Sciatic nerve (tissue), 2 donors: ENCODE data around the gene PAF1. TPM values are rescaled to one million over a fixed set of nuclear protein-coding genes. Genes with fewer than 3 reads are reported as not detected.

Source experiments
- ATAC-seq: fragments of 200-7000 bp; cut with Tn5 transposase; one replicate; pipeline ENCODE4 v1.9.1; 2020; ENCODE audit warnings: mild to moderate bottlenecking, moderate library complexity
- DNase-seq: peaks from one replicate; pipeline ENCODE4 v3.0.0-alpha.2; 2020; ENCODE audit warnings: low spot score
- intact Hi-C: fragments of 100-400 bp; cut with DNase I; formaldehyde crosslinking; loops from one replicate; pipeline ENCODE4 v1.14.2; 2022
- total RNA-seq: library from RNA; stranded (reverse); fragmentation: NEBNext Ultra II Directional; extraction: Animal tissue kit (Norgen Biotek cat#: 25700); gene quantifications from one replicate; pipeline ENCODE4 v1.2.1, GENCODE V29; 2021
- donor health status: DM: no; HTN: no; CAD: no.
- donor health status: DM: no; HTN: no; CAD: no.

PAF1 gene
- 38.7 TPM for total RNA-seq

DNA sequence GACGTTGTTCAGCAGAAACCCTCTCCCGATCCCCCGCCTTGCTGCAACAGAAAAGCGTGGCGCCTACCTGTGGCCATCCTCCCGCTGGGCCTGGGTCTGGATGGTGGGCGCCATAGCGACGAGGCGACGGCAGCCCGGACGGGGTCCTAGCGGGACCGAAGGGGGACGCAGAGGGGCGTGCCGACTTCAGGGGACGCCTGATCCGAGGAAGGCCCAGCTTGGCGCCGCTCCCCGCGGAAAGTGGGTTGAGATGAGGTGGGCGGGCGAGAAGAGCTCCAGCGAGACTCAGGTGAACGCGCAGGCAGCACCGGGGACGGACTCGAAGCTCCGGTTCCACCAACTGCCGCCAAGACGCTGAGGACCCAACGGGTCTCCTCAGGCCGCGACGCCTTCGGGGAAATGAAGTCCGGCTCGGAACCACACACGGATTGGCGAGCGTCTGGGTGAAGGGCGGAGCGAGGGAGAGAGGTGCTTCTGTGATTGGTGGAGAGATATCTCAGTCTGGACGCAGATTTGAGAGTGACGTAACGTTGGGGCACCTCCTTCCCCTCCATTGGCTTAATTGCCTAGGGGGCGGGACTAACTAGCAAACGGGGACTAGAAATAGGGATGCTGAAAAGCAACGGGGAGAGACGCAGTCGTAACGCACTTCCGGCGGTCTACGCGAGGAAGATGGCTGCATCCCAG, at the start of gene PAF1, which contains the start of gene MED29:
Gene PAF1 (minus strand): TSS at position 356 of the 687 bp plus-strand sequence. CDS start 242 bp downstream, at position 114.
Gene MED29 (plus strand): TSS at position 628 of the 687 bp plus-strand sequence. CDS start 45 bp downstream, at position 673.
- ATAC-seq (peak; percentile 99), DNase-seq (peak; percentile 96)
- intact Hi-C loops, result loop anchor here (10.0 kb wide), 1 partner anchor 46 kb away; the partner anchor contains the start of gene SAMD4B

DNA sequence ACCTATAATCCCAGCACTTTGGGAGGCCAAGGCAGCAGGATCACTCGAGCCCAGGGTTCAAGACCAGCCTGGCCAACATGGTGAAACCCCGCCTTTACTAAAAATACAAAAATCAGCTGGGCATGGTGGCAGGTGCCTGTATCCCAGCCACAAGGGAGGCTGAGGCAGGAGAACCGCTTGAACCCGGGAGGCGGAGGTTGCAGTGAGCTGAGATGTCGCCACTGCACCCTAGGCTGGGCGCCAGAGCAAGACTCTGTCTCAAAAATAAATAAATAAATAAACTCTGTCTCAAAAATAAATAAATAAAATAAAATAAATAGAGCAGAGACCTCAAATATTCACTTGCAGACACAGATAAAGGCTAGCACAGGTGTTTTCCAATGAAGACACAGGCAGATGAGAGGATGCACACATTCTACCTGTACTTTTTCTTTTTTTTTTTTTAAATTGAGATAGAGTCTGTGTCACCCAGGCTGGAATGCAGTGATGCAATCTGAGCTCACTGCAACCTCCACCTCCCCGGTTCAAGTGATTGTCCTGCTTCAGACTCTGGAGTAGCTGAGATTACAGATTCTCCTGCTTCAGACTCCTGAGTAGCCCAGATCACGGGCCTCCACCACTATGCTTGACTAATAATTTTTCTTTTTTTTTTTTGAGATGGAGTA, 47.5 kb upstream of the PAF1 start:
- intact Hi-C loops, result no loop called here
- DNase-seq, result no peak
- ATAC-seq, result no peak

DNA sequence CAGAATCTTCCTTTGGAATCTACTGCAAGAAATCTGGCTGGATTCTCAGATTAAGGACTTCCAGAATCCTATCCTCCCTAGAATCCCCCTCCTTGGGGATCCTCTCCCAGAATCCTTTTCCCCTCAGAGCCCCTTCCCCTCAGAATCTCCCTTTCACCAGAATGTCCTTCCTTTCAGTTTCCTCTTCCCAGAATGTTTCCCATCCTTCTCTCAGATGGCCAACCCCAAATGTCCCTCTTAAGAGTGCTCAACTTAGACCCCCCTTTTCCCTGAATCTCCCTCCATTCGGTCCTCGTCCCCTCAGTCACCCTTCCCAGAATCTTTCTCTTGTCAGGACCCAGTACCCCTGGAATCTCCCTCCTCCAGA, 45.4 kb upstream of the PAF1 start:
- intact Hi-C loops, result no loop called here
- ATAC-seq (no peak), DNase-seq (no peak)

- ATAC-seq, result peak; percentile 99
- intact Hi-C loops, result no loop called here
- DNase-seq, result peak; percentile 99
Observed at GRCh38 chr19:39435499-39436349, 44.8 kb upstream of the PAF1 start, which contains the start of gene RPS16. Gene RPS16 (minus strand): TSS chr19:39435949. CDS start chr19:39435895, 54 bp downstream.

- ATAC-seq, result no peak
- intact Hi-C loops, result no loop called here
- DNase-seq, result no peak
Observed at GRCh38 chr19:39434123-39435076, 43.5 kb upstream of the PAF1 start.

DNA sequence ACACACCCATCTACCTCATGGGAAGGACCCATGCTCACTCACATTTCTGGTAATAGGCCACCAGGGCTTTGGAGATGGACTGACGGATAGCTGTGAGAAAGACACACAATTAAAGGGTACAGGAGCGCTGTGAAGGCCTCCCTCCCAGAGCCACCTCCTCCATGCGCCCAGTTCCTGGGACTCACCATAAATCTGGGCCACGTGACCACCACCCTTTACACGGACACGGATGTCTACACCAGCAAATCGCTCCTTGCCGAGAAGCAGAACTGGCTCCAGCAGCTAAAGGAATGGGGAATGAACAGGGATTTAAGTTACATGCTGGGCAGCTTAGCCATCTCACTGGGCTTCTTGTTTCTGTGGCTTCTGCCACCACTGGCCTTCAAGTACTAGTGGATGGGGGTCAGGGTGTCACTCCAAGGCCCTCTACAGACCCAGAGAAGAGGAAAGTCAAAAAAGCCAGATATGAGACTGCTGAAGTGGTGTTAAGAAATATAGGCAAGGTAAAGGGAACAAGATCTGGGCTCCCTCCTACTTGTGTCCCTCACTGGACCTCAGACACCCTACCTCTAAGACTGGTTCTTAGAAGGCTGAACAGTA, 42.7 kb upstream of the PAF1 start:
- intact Hi-C loops, result no loop called here
- ATAC-seq (no peak), DNase-seq (no peak)

- intact Hi-C loops, result no loop called here
- ATAC-seq (no peak), DNase-seq (no peak)
Observed at GRCh38 chr19:39432677-39433025, 41.7 kb upstream of the PAF1 start.

GRCh38 chr19:39430675-39431593, 40.0 kb upstream of the PAF1 start:
- DNase-seq (no peak), ATAC-seq (no peak)

GRCh38 chr19:39428283-39429112, 37.6 kb upstream of the PAF1 start:
- DNase-seq, result peak; percentile 86
- intact Hi-C loops, result no loop called here
- peak; percentile 89 for ATAC-seq

More at GRCh38 chr19:39430675-39431593, 40.0 kb upstream of the PAF1 start:
- intact Hi-C loops, result no loop called here

- intact Hi-C loops, result no loop called here
- ATAC-seq (no peak), DNase-seq (no peak)
Observed at GRCh38 chr19:39427707-39428106, 36.8 kb upstream of the PAF1 start.

- intact Hi-C loops, result no loop called here
- DNase-seq, result no peak
Observed at GRCh38 chr19:39426170-39426569, 35.3 kb upstream of the PAF1 start.

GRCh38 chr19:39425744-39426143, 34.8 kb upstream of the PAF1 start:
- DNase-seq (no peak), ATAC-seq (no peak)
- intact Hi-C loops, result no loop called here

More at GRCh38 chr19:39426170-39426569, 35.3 kb upstream of the PAF1 start:
- ATAC-seq, result no peak

DNA sequence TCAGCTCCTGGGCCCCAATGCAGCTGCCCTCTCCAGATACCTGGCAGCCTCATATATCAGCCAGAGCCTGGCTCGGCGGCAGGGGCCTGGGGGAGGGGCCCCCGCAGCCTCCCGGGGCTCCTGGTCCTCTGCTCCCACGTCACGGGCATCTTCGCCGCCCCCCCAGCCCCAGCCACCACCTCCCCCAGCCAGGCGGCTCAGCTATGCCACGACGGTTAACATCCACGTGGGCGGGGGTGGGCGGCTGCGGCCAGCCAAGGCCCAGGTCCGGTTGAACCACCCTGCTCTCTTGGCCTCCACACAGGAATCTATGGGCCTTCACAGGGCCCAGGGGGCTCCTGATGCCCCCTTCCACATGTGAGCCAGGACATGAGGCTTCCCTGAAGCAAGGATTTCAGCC, 34.0 kb upstream of the PAF1 start:
- no peak for DNase-seq
- intact Hi-C loops, result no loop called here
- no peak for ATAC-seq

- ATAC-seq, result no peak
- intact Hi-C loops, result no loop called here
- no peak for DNase-seq
Observed at GRCh38 chr19:39423258-39424086, 32.6 kb upstream of the PAF1 start.

DNA sequence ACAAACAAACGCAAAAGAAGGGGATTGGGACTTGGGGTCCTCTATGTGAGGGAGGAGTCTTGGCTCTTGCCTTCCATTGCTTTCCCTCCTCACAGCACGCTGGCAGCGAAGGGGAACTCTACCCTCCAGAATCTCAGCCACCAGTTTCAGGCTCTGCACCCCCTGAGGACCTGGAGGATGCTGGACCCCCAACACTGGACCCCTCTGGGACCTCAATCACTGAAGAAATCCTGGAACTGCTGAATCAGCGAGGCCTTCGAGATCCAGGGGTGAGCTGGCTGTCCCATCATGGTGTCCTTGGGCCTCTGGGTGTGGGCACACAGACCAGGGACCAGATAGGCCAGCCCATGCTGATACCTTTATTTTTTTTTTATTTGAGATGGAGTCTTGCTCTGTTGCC, 31.1 kb upstream of the PAF1 start:
- ATAC-seq (no peak), DNase-seq (no peak)
- intact Hi-C loops, result no loop called here
